ENCODE measurements around the gene CPA5.

DNA sequence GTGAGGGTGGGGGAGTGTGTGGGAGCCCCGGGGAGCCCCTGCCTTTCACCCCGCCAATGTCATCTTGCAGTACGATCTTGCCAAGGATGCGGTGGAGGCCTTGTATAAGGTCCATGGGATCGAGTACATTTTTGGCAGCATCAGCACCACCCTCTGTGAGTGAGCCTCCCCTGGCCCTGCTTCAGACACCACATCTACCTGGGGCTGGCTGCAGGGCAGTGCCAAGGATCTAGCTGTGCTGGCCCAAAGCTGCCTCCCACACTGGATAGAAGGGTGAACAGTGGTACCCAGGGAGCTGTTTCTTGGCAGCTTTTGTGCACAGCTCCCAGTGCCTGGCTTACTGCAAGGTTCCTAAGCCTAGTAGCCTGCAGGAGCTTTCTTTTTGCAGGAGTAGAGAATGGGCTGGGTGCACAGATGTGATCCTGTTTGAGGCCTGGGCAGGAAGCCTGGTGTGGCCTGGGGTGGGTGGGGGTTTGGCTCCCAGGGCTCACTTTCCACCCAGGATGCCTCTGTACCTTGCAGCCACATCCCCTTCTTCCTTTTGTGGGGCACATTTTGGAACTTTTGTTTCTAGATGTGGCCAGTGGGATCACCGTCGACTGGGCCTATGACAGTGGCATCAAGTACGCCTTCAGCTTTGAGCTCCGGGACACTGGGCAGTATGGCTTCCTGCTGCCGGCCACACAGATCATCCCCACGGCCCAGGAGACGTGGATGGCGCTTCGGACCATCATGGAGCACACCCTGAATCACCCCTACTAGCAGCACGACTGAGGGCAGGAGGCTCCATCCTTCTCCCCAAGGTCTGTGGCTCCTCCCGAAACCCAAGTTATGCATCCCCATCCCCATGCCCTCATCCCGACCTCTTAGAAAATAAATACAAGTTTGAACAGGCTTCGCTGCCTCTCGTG, 23.5 kb downstream of the CPA5 start:
- TF ChIP-seq, protein P1, sequence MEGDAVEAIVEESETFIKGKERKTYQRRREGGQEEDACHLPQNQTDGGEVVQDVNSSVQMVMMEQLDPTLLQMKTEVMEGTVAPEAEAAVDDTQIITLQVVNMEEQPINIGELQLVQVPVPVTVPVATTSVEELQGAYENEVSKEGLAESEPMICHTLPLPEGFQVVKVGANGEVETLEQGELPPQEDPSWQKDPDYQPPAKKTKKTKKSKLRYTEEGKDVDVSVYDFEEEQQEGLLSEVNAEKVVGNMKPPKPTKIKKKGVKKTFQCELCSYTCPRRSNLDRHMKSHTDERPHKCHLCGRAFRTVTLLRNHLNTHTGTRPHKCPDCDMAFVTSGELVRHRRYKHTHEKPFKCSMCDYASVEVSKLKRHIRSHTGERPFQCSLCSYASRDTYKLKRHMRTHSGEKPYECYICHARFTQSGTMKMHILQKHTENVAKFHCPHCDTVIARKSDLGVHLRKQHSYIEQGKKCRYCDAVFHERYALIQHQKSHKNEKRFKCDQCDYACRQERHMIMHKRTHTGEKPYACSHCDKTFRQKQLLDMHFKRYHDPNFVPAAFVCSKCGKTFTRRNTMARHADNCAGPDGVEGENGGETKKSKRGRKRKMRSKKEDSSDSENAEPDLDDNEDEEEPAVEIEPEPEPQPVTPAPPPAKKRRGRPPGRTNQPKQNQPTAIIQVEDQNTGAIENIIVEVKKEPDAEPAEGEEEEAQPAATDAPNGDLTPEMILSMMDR (IDR thresholded peaks at IDR 0.05) = no peak
- no peak for TF ChIP-seq POLR2AphosphoS5 (IDR thresholded peaks at IDR 0.05; ENCODE audit: insufficient read depth in 1 of 2, low read depth in 1 of 2)

Data from vagina (tissue), 2 donors.